ENCODE results near the gene SENP2. TPM values are rescaled to one million over a fixed set of nuclear protein-coding genes. Genes with fewer than 3 reads are reported as not detected.
A peak's percentile ranks its signal among the peaks of the same experiment; 100 is the strongest.

The SENP2 gene
- total and polyA plus RNA-seq, 9 of the 15 experiments (the other 6 are each of a cell fraction or from before 2014, with no cell fraction given) = 11.8 to 67.1 (median 41.1) TPM

- BruUV-seq (replicated peaks) = no TSS peak
- ATAC-seq = peak; percentile 96
- peak overlapping the region; percentile 90 for H2AFZ ChIP-seq (ENCODE audit: low read depth, low read length)
- peak; percentile 97 for FAIRE-seq
- no peak overlapping the region for H3K4me3 ChIP-seq
- peak overlapping the region; percentile 48; the same call in 1 of the 2 replicates for H3K4me2 ChIP-seq (ENCODE audit: insufficient read depth, low read length)
- peak; percentile 63 to 82 (median 73) for DNase-seq (ENCODE audit: extremely low read depth in 1 of 4, low spot score in 3 of 4)
- peaks cover 4 to 5% of the 10 kb centered on the region in 2 experiments; a peak in 3 of 5 replicates for H3K4me1 ChIP-seq (replicated peaks in 1 of 2; ENCODE audit: control insufficient read depth in 2 of 2, insufficient read depth in 2 of 2, low read length in 2 of 2)
- H3K27ac ChIP-seq (ENCODE audit: extremely low read depth, low read depth, low read length) = peak overlapping the region; percentile 54; the same call in 2 of the 3 replicates
- H3K27me3 ChIP-seq (ENCODE audit: control insufficient read depth in 2 of 2, insufficient read depth in 2 of 2, low read length in 2 of 2) = no peaks in the 10 kb centered on the region
- in situ Hi-C loops (cut with MboI) = no loop called here
- H3K9me1 ChIP-seq (ENCODE audit: control insufficient read depth, insufficient read depth, low read length) = no peaks in the 10 kb centered on the region
- ChIA-PET CTCF (ENCODE audit: low intra/inter-chr PET ratio) (no interaction called here), POLR2A (no interaction called here)
- H3K36me3 ChIP-seq (ENCODE audit: control insufficient read depth, insufficient read depth, low read length) = no peaks in the 10 kb centered on the region
- no peaks in the 10 kb centered on the region for H4K20me1 ChIP-seq (replicated peaks; ENCODE audit: control insufficient read depth, insufficient read depth, low read length)
- no peaks in the 10 kb centered on the region for H3K79me2 ChIP-seq (ENCODE audit: control insufficient read depth, insufficient read depth, low read length)
- 0 out of 4 replicates have a peak overlapping the region, but pooled peaks of 1 of the 2 experiments have one; percentile 17 for H3K9ac ChIP-seq (ENCODE audit: insufficient read depth in 1 of 2, low read depth in 2 of 2, low read length in 2 of 2)
- 41% methylated on average over 8 of the region's 9 CpGs for WGBS (ENCODE audit: insufficient coverage, low coverage, missing lambda C conversion rate)
- intact Hi-C loops (cut with micrococcal nuclease) = no loop called here
- no peaks in the 10 kb centered on the region for H3K9me3 ChIP-seq (replicated peaks; ENCODE audit: control insufficient read depth, insufficient read depth, low read depth, low read length)
- TF ChIP-seq HNRNPUL1 (IDR thresholded peaks at IDR 0.05; ENCODE audit: low read length) (no peak), PHTF2 (CRISPR knock-in tag; IDR thresholded peaks at IDR 0.05) (no peak), PPARD (CRISPR knock-in tag; IDR thresholded peaks at IDR 0.05) (no peak), XRCC3 (IDR thresholded peaks at IDR 0.05) (no peak), GABPB1 (CRISPR knock-in tag; IDR thresholded peaks at IDR 0.05) (peak; percentile 65), ARID3B (CRISPR knock-in tag; IDR thresholded peaks at IDR 0.05; ENCODE audit: borderline replicate concordance) (no peak), ZNF707 (CRISPR knock-in tag; conservative IDR thresholded peaks at IDR 0.05) (no peak), STAT6 (CRISPR knock-in tag; IDR thresholded peaks at IDR 0.05) (no peak), ZNF354B (CRISPR knock-in tag; IDR thresholded peaks at IDR 0.05) (no peak), YBX1 (IDR thresholded peaks at IDR 0.05) (no peak), NFIX (CRISPR knock-in tag; IDR thresholded peaks at IDR 0.05; ENCODE audit: low read depth) (no peak)
These were observed 48.6 kb upstream of the SENP2 start for GRCh38 chr3:185537369-185537970.
